Neutrophil (primary cell): ENCODE measurements around the gene SIRT1.
"Not testable (repeated sequence)": the region's sequence is repeated elsewhere in the genome, so short reads cannot be mapped to it uniquely, and the experiment has no call there.

Experiments used
- H3K27ac ChIP-seq: fragments of 200-600 bp; sonication (generic); 2 replicates; pipeline ENCODE4 v1.5.1; 2016; ENCODE audit warnings: mild to moderate bottlenecking, moderate library complexity
- H3K27me3 ChIP-seq: fragments of 200-600 bp; sonication (generic); 2 replicates; pipeline ENCODE4 v1.6.0; 2016; ENCODE audit warnings: mild to moderate bottlenecking
- H3K36me3 ChIP-seq: fragments of 200-600 bp; sonication (generic); 2 replicates; pipeline ENCODE4 v1.5.1; 2017
- H3K4me1 ChIP-seq, 2 experiments: fragments of 200-600 bp in 1 of 2; sonication (generic) in 1 of 2; 1 replicate in 1 of 2; 2 replicates in 1 of 2; pipeline versions ENCODE4 v1.5.1 to v1.6.1; 2013 to 2016; ENCODE audit warnings: low read depth in 1 of 2, low read length in 1 of 2, mild to moderate bottlenecking in 1 of 2, moderate library complexity in 1 of 2; ENCODE audit not compliant: control insufficient read depth in 1 of 2, insufficient read depth in 1 of 2
- H3K4me3 ChIP-seq, 2 experiments: fragments of 200-600 bp in 1 of 2; sonication (generic) in 1 of 2; 1 replicate in 1 of 2; 2 replicates in 1 of 2; pipeline ENCODE4 v1.5.1; 2013 to 2016; ENCODE audit warnings: low read depth in 1 of 2, low read length in 1 of 2, mild to moderate bottlenecking in 1 of 2, moderate library complexity in 1 of 2
- H3K9me3 ChIP-seq: fragments of 200-600 bp; sonication (generic); 2 replicates; pipeline ENCODE4 v1.5.1; 2016
- TF ChIP-seq, protein P1 (sequence below): fragments of 200-600 bp; sonication (generic); IDR thresholded peaks from 2 replicates; pipeline ENCODE4 v1.5.1; 2016; ENCODE audit warnings: antibody characterized with exemption

Gene SIRT1

GRCh38 chr10:67935223-67935622 is 50.8 kb downstream of the SIRT1 start:
- Histone ChIP-seq H3K27me3 (no peaks in the 10 kb centered on the region), H3K27ac (peak overlapping the region; percentile 84), H3K9me3 (no peaks in the 10 kb centered on the region), H3K4me1 (peaks cover 9 to 11% of the 10 kb centered on the region in 2 experiments), H3K36me3 (peaks cover 55% of the 10 kb centered on the region), H3K4me3 (no peak overlapping the region)
- TF ChIP-seq, protein P1, sequence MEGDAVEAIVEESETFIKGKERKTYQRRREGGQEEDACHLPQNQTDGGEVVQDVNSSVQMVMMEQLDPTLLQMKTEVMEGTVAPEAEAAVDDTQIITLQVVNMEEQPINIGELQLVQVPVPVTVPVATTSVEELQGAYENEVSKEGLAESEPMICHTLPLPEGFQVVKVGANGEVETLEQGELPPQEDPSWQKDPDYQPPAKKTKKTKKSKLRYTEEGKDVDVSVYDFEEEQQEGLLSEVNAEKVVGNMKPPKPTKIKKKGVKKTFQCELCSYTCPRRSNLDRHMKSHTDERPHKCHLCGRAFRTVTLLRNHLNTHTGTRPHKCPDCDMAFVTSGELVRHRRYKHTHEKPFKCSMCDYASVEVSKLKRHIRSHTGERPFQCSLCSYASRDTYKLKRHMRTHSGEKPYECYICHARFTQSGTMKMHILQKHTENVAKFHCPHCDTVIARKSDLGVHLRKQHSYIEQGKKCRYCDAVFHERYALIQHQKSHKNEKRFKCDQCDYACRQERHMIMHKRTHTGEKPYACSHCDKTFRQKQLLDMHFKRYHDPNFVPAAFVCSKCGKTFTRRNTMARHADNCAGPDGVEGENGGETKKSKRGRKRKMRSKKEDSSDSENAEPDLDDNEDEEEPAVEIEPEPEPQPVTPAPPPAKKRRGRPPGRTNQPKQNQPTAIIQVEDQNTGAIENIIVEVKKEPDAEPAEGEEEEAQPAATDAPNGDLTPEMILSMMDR = no peak

- no peak overlapping the region for H3K4me3 ChIP-seq
- H3K27me3 ChIP-seq = no peaks in the 10 kb centered on the region
- TF ChIP-seq, protein P1 = no peak
- H3K4me1 ChIP-seq = peaks cover 9 to 11% of the 10 kb centered on the region in 2 experiments
- no peak overlapping the region for H3K27ac ChIP-seq
- no peaks in the 10 kb centered on the region for H3K9me3 ChIP-seq
- H3K36me3 ChIP-seq = peaks cover 49% of the 10 kb centered on the region
Observed at GRCh38 chr10:67936416-67936815, 52.0 kb downstream of the SIRT1 start.

- H3K4me3 ChIP-seq = no peak overlapping the region
- TF ChIP-seq, protein P1 = no peak
- no peaks in the 10 kb centered on the region for H3K9me3 ChIP-seq
- no peaks in the 10 kb centered on the region for H3K27me3 ChIP-seq
- peaks cover 55% of the 10 kb centered on the region for H3K36me3 ChIP-seq
- no peak overlapping the region for H3K27ac ChIP-seq
- H3K4me1 ChIP-seq = no peaks in the 10 kb centered on the region
Observed at GRCh38 chr10:67943917-67944316, 59.5 kb downstream of the SIRT1 start.

DNA sequence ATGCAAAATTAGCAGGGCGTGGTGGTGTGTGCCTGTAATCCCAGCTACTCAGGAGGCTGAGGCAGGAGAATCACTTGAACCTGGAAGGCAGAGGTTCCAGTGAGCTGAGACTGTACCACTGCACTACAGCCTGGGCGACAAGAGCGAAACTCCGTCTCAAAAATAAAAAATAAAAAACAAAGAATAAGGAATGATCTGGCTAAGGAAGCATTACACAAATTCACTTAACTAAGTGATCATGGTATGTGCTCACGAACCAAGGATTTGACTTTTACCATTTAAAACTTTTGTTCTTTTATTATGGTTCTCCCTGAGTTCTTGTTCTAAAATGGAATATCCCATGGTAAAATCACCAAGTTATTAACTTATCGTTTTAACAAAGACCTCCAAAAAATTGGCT is 71.2 kb downstream of the SIRT1 start:
- Histone ChIP-seq H3K36me3 (peaks cover 36% of the 10 kb centered on the region), H3K9me3 (no peaks in the 10 kb centered on the region), H3K27me3 (no peaks in the 10 kb centered on the region), H3K4me3 (no peak overlapping the region), H3K27ac (no peak overlapping the region), H3K4me1 (no peaks in the 10 kb centered on the region)
- TF ChIP-seq, protein P1 = no peak

DNA sequence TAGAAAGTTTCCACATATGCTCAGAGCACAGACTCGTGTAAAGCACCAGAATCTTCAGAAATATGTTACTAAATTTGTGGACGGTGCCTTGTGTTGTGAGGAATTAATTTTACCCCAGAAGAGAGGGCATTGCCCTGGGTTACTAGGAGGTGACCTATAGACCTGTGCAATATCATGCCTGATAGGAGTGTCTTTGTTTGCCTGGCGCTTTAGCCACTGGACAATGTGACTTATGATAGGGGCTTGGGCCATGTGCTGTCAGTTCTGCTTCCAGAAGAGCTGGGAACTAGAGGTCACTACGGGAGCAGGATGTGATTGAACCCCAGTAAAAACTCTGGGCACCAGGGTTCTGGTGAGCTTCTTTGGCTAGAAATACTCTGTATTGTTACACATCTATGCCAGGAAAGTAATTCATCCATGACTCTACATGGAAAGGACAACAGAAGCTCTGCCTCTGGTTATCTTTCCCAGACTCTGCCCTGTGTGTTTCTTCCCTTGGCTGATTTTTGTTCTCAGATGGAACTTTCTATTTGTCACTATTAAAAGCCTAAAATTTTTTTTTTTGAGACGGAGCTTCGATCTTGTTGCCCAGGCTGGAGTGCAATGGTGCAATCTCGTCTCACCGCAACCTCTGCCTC is 75.5 kb downstream of the SIRT1 start:
- Histone ChIP-seq H3K9me3 (no peaks in the 10 kb centered on the region), H3K36me3 (peaks cover 29% of the 10 kb centered on the region), H3K27me3 (no peaks in the 10 kb centered on the region), H3K4me1 (no peaks in the 10 kb centered on the region), H3K4me3 (no peak overlapping the region), H3K27ac (no peak overlapping the region)
- TF ChIP-seq, protein P1 = no peak

GRCh38 chr10:67965456-67965855 is 81.0 kb downstream of the SIRT1 start:
- H3K36me3 ChIP-seq = peaks cover 42% of the 10 kb centered on the region
- TF ChIP-seq, protein P1 = no peak
- no peak overlapping the region for H3K27ac ChIP-seq
- H3K27me3 ChIP-seq = no peaks in the 10 kb centered on the region
- H3K4me3 ChIP-seq = no peak overlapping the region
- no peaks in the 10 kb centered on the region for H3K9me3 ChIP-seq
- H3K4me1 ChIP-seq = no peaks in the 10 kb centered on the region

- not testable (repeated sequence) for H3K27ac ChIP-seq, H3K4me1 ChIP-seq, H3K27me3 ChIP-seq, H3K4me3 ChIP-seq, H3K9me3 ChIP-seq
- peaks cover 39% of the 10 kb centered on the region for H3K36me3 ChIP-seq
Observed at GRCh38 chr10:67966035-67966434, 81.6 kb downstream of the SIRT1 start.
